Smooth muscle cell (in vitro differentiated cells): ENCODE measurements around the gene ARHGAP29. TPM values are rescaled to one million over a fixed set of nuclear protein-coding genes. Genes with fewer than 3 reads are reported as not detected.
"Not testable (repeated sequence)": the region's sequence is repeated elsewhere in the genome, so short reads cannot be mapped to it uniquely, and the experiment has no call there.

ENCODE experiments used
- DNase-seq: peaks from one replicate; lab custom pipeline; 2025; ENCODE audit not compliant: unreplicated experiment; lab: John Stamatoyannopoulos, UW
- H2AFZ ChIP-seq: fragments of 200-600 bp; sonication (generic); 2 replicates; pipeline ENCODE4 v1.6.0; 2016; ENCODE audit warnings: antibody characterized with exemption, low read depth, mild to moderate bottlenecking
- H3F3A ChIP-seq: fragments of 200-600 bp; sonication (generic); 2 replicates; pipeline ENCODE4 v1.6.0; 2017; ENCODE audit warnings: antibody characterized with exemption, low read depth
- H3K27ac ChIP-seq: fragments of 200-600 bp; sonication (generic); 2 replicates; pipeline ENCODE4 v1.5.1; 2016; ENCODE audit warnings: low read depth, mild to moderate bottlenecking
- H3K27me3 ChIP-seq: fragments of 200-600 bp; sonication (generic); 2 replicates; pipeline ENCODE4 v1.6.1; 2016; ENCODE audit warnings: low read depth, mild to moderate bottlenecking
- H3K36me3 ChIP-seq: fragments of 200-600 bp; sonication (generic); 2 replicates; pipeline ENCODE4 v1.5.1; 2016; ENCODE audit warnings: low read depth
- H3K4me1 ChIP-seq: fragments of 200-600 bp; sonication (generic); 2 replicates; pipeline ENCODE4 v1.5.1; 2016; ENCODE audit warnings: low read depth
- H3K4me2 ChIP-seq: fragments of 200-600 bp; sonication (generic); 2 replicates; pipeline ENCODE4 v1.6.0; 2016; ENCODE audit warnings: mild to moderate bottlenecking
- H3K4me3 ChIP-seq: fragments of 200-600 bp; sonication (generic); 2 replicates; pipeline ENCODE4 v1.5.1; 2016; ENCODE audit warnings: mild to moderate bottlenecking
- H3K79me2 ChIP-seq: fragments of 200-600 bp; sonication (generic); 2 replicates; pipeline ENCODE4 v1.6.0; 2016; ENCODE audit warnings: low read depth, mild to moderate bottlenecking
- H3K9ac ChIP-seq: fragments of 200-600 bp; sonication (generic); 2 replicates; pipeline ENCODE4 v1.6.0; 2016; ENCODE audit warnings: low read depth
- H3K9me3 ChIP-seq: fragments of 200-600 bp; sonication (generic); replicated peaks from 2 replicates; pipeline ENCODE4 v1.5.1; 2016; ENCODE audit warnings: low read depth
- H4K20me1 ChIP-seq: fragments of 200-600 bp; sonication (generic); 2 replicates; pipeline ENCODE4 v1.6.0; 2016; ENCODE audit warnings: low read depth
- CTCF ChIP-seq: fragments of 200-600 bp; sonication (generic); IDR thresholded peaks from 2 replicates; pipeline ENCODE4 v1.5.1; 2017; ENCODE audit warnings: borderline replicate concordance, mild to moderate bottlenecking, antibody characterized with exemption; ENCODE audit not compliant: insufficient read depth, poor library complexity, severe bottlenecking
- WGBS: methylation state at CpG from one replicate; pipeline ENCODE4 v1.1.7; 2016; ENCODE audit warnings: low lambda C conversion rate; 5-methylcytosine and 5-hydroxymethylcytosine counted together
- polyA plus RNA-seq: library from polyadenylated mRNA; unstranded; fragments of >200 nt; fragmentation: Nextera tagmentation; extraction: Ambion mirVana; gene quantifications from 2 replicates; pipeline ENCODE4 v1.2.1, GENCODE V29; 2016
- total RNA-seq: library from RNA; depleted of rRNA; stranded (reverse); fragments of >200 nt; gene quantifications from 2 replicates; pipeline ENCODE4 v1.2.3, GENCODE V29; 2014

ARHGAP29 gene
- total and polyA plus RNA-seq, 2 experiments from 2014 or later = 8.0 to 39.9 TPM

DNA sequence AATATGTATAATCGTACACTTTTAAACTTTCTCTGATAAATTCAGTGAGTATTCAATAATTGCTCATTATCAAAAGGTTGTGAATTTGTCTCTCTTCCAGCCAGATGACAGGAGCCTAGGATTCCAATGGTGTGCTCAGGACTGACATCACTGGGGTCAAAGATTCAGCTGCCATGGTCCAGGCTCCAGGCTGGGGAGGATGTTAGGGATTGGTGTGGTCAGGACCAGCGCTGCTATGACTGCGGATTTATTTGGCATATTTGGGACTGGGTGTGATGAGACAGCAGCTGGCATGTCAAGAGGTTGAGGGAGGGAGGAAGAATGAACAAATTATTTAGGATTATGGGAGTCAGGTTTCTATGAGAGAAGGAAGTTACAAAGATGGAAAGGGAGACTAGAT lies 68.3 kb downstream of the ARHGAP29 start:
- Histone ChIP-seq H4K20me1 (no peaks in the 10 kb centered on the region), H3K36me3 (peaks cover 1% of the 10 kb centered on the region), H3K79me2 (no peaks in the 10 kb centered on the region), H2AFZ (no peak overlapping the region), H3K4me2 (no peak overlapping the region), H3K9ac (no peak overlapping the region), H3K9me3 (no peaks in the 10 kb centered on the region), H3K27ac (no peak overlapping the region), H3K4me3 (no peak overlapping the region), H3F3A (no peaks in the 10 kb centered on the region), H3K4me1 (no peaks in the 10 kb centered on the region), H3K27me3 (no peaks in the 10 kb centered on the region)
- TF ChIP-seq CTCF = no peak
- DNase-seq = no peak
- 95% methylated on average over 3 of the region's 3 CpGs for WGBS

DNA sequence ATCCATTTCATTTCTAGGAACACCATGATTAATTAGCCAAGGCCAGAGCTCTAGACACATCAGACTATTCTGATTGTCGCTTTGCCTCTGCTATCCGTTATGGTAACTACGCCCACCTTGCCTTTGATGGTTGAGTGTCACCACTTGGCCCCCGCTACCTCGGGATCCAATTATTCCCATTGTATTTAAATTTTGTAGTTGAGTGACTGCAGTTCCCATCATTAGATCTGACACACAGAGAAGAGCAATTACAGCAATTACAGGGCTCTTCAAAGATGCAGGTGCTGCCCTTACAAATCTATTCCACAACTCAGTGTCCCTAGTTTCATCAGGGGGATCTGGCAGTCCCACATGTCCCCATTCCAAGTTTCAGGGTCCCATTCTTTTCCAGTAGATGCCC lies 71.5 kb downstream of the ARHGAP29 start:
- H4K20me1 ChIP-seq = no peaks in the 10 kb centered on the region
- H3K36me3 ChIP-seq = no peaks in the 10 kb centered on the region
- no peak overlapping the region for H3K9ac ChIP-seq
- no peak overlapping the region for H3K4me3 ChIP-seq
- H2AFZ ChIP-seq = no peak overlapping the region
- DNase-seq = no peak
- WGBS = 81% methylated on average over 5 of the region's 5 CpGs
- H3K4me1 ChIP-seq = peaks cover 5% of the 10 kb centered on the region
- H3F3A ChIP-seq = no peaks in the 10 kb centered on the region
- H3K4me2 ChIP-seq = no peak overlapping the region
- TF ChIP-seq CTCF = no peak
- no peaks in the 10 kb centered on the region for H3K27me3 ChIP-seq
- no peaks in the 10 kb centered on the region for H3K79me2 ChIP-seq
- no peak overlapping the region for H3K27ac ChIP-seq
- H3K9me3 ChIP-seq = no peaks in the 10 kb centered on the region

DNA sequence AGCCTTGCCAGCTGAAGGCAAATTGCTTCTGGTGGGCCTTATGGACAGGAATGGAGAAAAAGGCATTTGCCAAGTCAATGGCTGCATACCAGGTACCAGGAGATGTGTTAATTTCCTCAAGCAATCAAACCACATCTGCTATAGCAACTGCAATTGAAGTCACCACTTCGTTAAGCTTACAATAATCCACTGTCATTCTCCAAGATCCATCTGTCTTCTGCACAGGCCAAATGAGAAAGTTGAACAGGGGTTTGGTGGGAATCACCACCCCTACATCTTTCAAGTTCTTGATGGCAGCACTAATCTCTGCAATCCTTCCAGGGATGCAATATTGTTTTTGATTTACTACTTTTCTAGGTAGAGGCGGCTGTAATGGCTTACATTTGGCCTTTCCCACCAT lies 72.5 kb downstream of the ARHGAP29 start:
- not testable (repeated sequence) for H3K4me2 ChIP-seq, H3K4me1 ChIP-seq, H3K27me3 ChIP-seq, H3K4me3 ChIP-seq, H3K79me2 ChIP-seq, H3K9ac ChIP-seq, H2AFZ ChIP-seq, H3K36me3 ChIP-seq, H3K9me3 ChIP-seq, H3F3A ChIP-seq, H4K20me1 ChIP-seq, H3K27ac ChIP-seq, DNase-seq
- WGBS = 94% methylated on average over 2 of the region's 2 CpGs

DNA sequence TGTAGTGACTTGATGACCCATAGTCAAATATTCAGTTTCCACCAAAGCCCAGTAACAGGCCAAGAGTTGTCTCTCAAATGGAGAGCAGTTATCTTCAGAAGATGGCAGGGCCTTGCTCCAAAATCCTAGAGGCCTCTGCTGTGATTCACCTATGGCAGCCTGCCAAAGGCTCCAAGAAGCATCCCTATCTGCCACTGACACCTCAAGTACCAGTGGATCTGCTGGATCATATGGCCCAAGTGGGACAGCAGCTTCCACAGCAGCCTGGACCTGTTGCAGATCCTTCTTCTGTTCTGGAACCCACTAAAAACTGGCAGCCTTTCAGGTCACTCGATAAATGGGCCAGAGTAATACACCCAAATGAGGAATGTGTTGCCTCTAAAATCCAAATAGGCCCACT lies 73.3 kb downstream of the ARHGAP29 start:
- H3K27ac ChIP-seq, H4K20me1 ChIP-seq, H2AFZ ChIP-seq, H3K4me3 ChIP-seq, H3K9ac ChIP-seq, H3K27me3 ChIP-seq, H3F3A ChIP-seq, H3K36me3 ChIP-seq, H3K4me1 ChIP-seq, DNase-seq, H3K4me2 ChIP-seq, H3K79me2 ChIP-seq, H3K9me3 ChIP-seq: not testable (repeated sequence)
- 97% methylated on average over 1 of the region's 1 CpG for WGBS

GRCh38 chr1:94163249-94163648 lies 74.1 kb downstream of the ARHGAP29 start:
- not testable (repeated sequence) for DNase-seq, H3K27ac ChIP-seq, H4K20me1 ChIP-seq, H3K36me3 ChIP-seq, H2AFZ ChIP-seq, H3K79me2 ChIP-seq, H3K4me1 ChIP-seq, H3K27me3 ChIP-seq, H3K4me3 ChIP-seq, H3K9ac ChIP-seq, H3F3A ChIP-seq, H3K4me2 ChIP-seq, H3K9me3 ChIP-seq
- 74% methylated on average over 5 of the region's 5 CpGs for WGBS
